Endothelial cell of umbilical vein (primary cell): Measurements from ENCODE around the gene TMEM185A. TPM values are rescaled to one million over a fixed set of nuclear protein-coding genes. Genes with fewer than 3 reads are reported as not detected.

Experiments used
- BruUV-seq: library from RNA; stranded (reverse); fragments of 400-500 nt; replicated peaks from 2 replicates; lab custom pipeline; 2021; lab: Mats Ljungman, UMichigan
- CTCF ChIA-PET: fragments of 300-600, 350-600 bp; sonication (Branson Sonifier 250); formaldehyde crosslinking; loops from one replicate; lab custom pipeline; 2021; ENCODE audit warnings: antibody characterized with exemption, inconsistent platforms; lab: Charles Lee
- POLR2A ChIA-PET: fragments of 300-600, 350-600 bp; sonication (Branson Sonifier 250); formaldehyde crosslinking; loops from one replicate; lab custom pipeline; 2021; ENCODE audit warnings: antibody characterized with exemption, inconsistent platforms; lab: Charles Lee
- DNase-seq: peaks from one replicate; pipeline ENCODE4 v3.0.0-alpha.2; 2011; ENCODE audit warnings: low read depth, low spot score
- FAIRE-seq: peaks from 2 replicates; lab custom pipeline; 2011; peaks lifted over from hg19 to GRCh38; lab: Jason Lieb, UNC
- H2AFZ ChIP-seq: 2 replicates; pipeline ENCODE4 v1.6.0; 2012; ENCODE audit warnings: low read depth, low read length, control low read depth, inconsistent platforms
- H3K27ac ChIP-seq: 2 replicates; pipeline ENCODE4 v1.5.1; 2011; ENCODE audit warnings: low read depth, mild to moderate bottlenecking, control low read depth, low read length, moderate library complexity; ENCODE audit not compliant: insufficient read depth
- H3K27me3 ChIP-seq, 2 experiments: 2 replicates each; pipeline versions ENCODE4 v1.6.0 to v1.6.1; 2011; ENCODE audit warnings: low read length in 2 of 2, mixed read lengths in 1 of 2; ENCODE audit not compliant: control insufficient read depth in 2 of 2, insufficient read depth in 2 of 2
- H3K36me3 ChIP-seq, 2 experiments: 2 replicates in 1 of 2; 3 replicates in 1 of 2; pipeline ENCODE4 v1.5.1; 2011; ENCODE audit warnings: low read length in 2 of 2, mild to moderate bottlenecking in 1 of 2, moderate library complexity in 1 of 2; ENCODE audit not compliant: control insufficient read depth in 2 of 2, insufficient read depth in 2 of 2; ENCODE audit errors: extremely low read depth in 1 of 2
- H3K4me1 ChIP-seq: 3 replicates; pipeline ENCODE4 v1.5.1; 2011; ENCODE audit warnings: mild to moderate bottlenecking, low read length; ENCODE audit not compliant: control insufficient read depth, insufficient read depth; ENCODE audit errors: extremely low read depth
- H3K4me2 ChIP-seq: 2 replicates; pipeline ENCODE4 v1.6.1; 2011; ENCODE audit warnings: low read length, control low read depth, mixed read lengths; ENCODE audit not compliant: insufficient read depth
- H3K4me3 ChIP-seq, 3 experiments: fragments of 200-600 bp in 1 of 3; sonication (generic), shearing (Covaris generic) in 1 of 3; replicated peaks in 1 of 3; 2 replicates each; pipeline ENCODE4 v1.5.1; 2011 to 2016; ENCODE audit warnings: control low read depth in 3 of 3, low read length in 3 of 3, mild to moderate bottlenecking in 2 of 3, inconsistent platforms in 1 of 3, low read depth in 1 of 3, moderate library complexity in 1 of 3; ENCODE audit not compliant: insufficient read depth in 1 of 3
- H3K79me2 ChIP-seq: 2 replicates; pipeline ENCODE4 v1.6.0; 2012; ENCODE audit warnings: low read length, inconsistent platforms; ENCODE audit not compliant: control insufficient read depth, insufficient read depth
- H3K9ac ChIP-seq: replicated peaks from 2 replicates; pipeline ENCODE3; 2011; ENCODE audit warnings: low read length, control low read depth; ENCODE audit not compliant: insufficient read depth; ENCODE audit errors: extremely low read depth
- H3K9me1 ChIP-seq: replicated peaks from 3 replicates; pipeline ENCODE4 v1.6.0; 2011; ENCODE audit warnings: mild to moderate bottlenecking, low read length; ENCODE audit not compliant: control insufficient read depth, insufficient read depth; ENCODE audit errors: extremely low read depth
- H3K9me3 ChIP-seq: replicated peaks from 2 replicates; pipeline ENCODE4 v1.5.1; 2012; ENCODE audit warnings: low read length, inconsistent platforms; ENCODE audit not compliant: control insufficient read depth, insufficient read depth
- H4K20me1 ChIP-seq: replicated peaks from 2 replicates; pipeline ENCODE3; 2011; ENCODE audit warnings: mild to moderate bottlenecking, low read length; ENCODE audit not compliant: control insufficient read depth, insufficient read depth; ENCODE audit errors: extremely low read depth
- CTCF ChIP-seq, 2 donors: IDR thresholded peaks; 1 replicate in 1 of 2; 2 replicates in 1 of 2; pipeline ENCODE4 v1.5.1; 2011; ENCODE audit warnings: low read length in 2 of 2, mild to moderate bottlenecking in 2 of 2, moderate library complexity in 2 of 2, control low read depth in 1 of 2, inconsistent platforms in 1 of 2, low read depth in 1 of 2; ENCODE audit not compliant: insufficient read depth in 1 of 2; ENCODE audit errors: extremely low read depth in 1 of 2
- EZH2 ChIP-seq: IDR thresholded peaks from 2 replicates; pipeline ENCODE4 v1.6.1; 2012; ENCODE audit warnings: borderline replicate concordance, low read depth, mild to moderate bottlenecking, moderate library complexity, low read length, inconsistent platforms; ENCODE audit not compliant: severe bottlenecking
- FOS ChIP-seq: IDR thresholded peaks from 2 replicates; pipeline ENCODE4 v1.6.1; 2011; ENCODE audit warnings: mild to moderate bottlenecking, low read length, moderate library complexity, borderline replicate concordance; ENCODE audit not compliant: insufficient read depth
- GATA2 ChIP-seq: IDR thresholded peaks from 2 replicates; pipeline ENCODE4 v1.7.0; 2011; ENCODE audit warnings: low read depth, mild to moderate bottlenecking, moderate library complexity, mixed read lengths, low read length; ENCODE audit not compliant: insufficient read length, insufficient read depth
- JUN ChIP-seq: IDR thresholded peaks from 2 replicates; pipeline ENCODE4 v1.6.1; 2011; ENCODE audit warnings: borderline replicate concordance, low read depth; ENCODE audit not compliant: insufficient read length, insufficient read depth
- MYC ChIP-seq: IDR thresholded peaks from one replicate; pipeline ENCODE4 v1.6.1; 2011; ENCODE audit warnings: mild to moderate bottlenecking, low read depth, low read length
- POLR2A ChIP-seq: IDR thresholded peaks from 2 replicates; pipeline ENCODE4 v1.6.1; 2012; ENCODE audit warnings: low read depth, mild to moderate bottlenecking, control low read depth, low read length
- POLR2AphosphoS5 ChIP-seq: IDR thresholded peaks from 2 replicates; pipeline ENCODE4 v1.6.1; 2012; ENCODE audit warnings: low read depth, mild to moderate bottlenecking, control low read depth, low read length, moderate library complexity; ENCODE audit not compliant: insufficient read depth
- dilution Hi-C: fragments of 300-500 bp; cut with MboI; formaldehyde crosslinking; loops from one replicate; pipeline ENCODE4 v1.15.0; 2019; ENCODE audit warnings: low sequenced_read_pairs; ENCODE audit not compliant: extremely low pct_ligation_motif_present
- intact Hi-C: fragments of 100-400 bp; cut with micrococcal nuclease; formaldehyde crosslinking; loops from one replicate; pipeline ENCODE4 v1.10.0; 2022
- polyA plus RNA-seq, 4 experiments: library from polyadenylated mRNA; depleted of rRNA in 3 of 4; stranded (reverse) in 3 of 4; unstranded in 1 of 4; fragments of >200 nt; gene quantifications; 2 replicates each; pipeline versions ENCODE4 v1.2.1 to v1.2.3, GENCODE V29; 2011 to 2012; ENCODE audit warnings: missing spikeins in 1 of 4
- total RNA-seq: library from RNA; stranded (reverse); gene quantifications from 2 replicates; pipeline ENCODE4 v1.2.3, GENCODE V29; 2021
- TF ChIP-seq, protein P1 (sequence below): IDR thresholded peaks from 2 replicates; pipeline ENCODE4 v1.6.1; 2011; ENCODE audit not compliant: insufficient read depth, insufficient read length

TMEM185A gene
- total and polyA plus RNA-seq, 2 donors (not counting 3 experiments of a cell fraction or from before 2014, with no cell fraction given): 16.9 to 29.7 TPM

DNA sequence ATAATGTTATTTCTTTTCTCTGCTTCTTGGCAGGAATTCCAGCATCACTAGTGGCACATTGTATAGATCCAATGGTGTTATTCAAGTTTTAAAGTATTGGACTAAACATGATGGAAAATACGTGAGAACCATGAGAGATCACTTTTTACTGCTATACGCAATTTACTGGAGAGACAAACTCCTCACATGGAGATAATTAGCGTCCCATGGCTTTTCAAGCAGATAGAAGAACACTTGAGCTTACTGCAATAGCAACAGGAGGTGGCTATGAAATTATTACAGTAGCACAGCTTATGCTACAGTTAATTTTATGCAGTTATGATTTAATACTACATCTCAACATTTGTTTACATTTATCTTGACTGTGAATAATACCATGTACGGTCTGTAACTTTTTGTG, 11.9 kb upstream of the TMEM185A start:
- no peaks in the 10 kb centered on the region for H4K20me1 ChIP-seq
- H3K9me3 ChIP-seq: no peaks in the 10 kb centered on the region
- H3K9ac ChIP-seq: no peak overlapping the region
- POLR2A ChIA-PET: no interaction called here
- no peak overlapping the region for H3K4me3 ChIP-seq
- TF ChIP-seq, protein P1, sequence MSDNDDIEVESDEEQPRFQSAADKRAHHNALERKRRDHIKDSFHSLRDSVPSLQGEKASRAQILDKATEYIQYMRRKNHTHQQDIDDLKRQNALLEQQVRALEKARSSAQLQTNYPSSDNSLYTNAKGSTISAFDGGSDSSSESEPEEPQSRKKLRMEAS: no peak
- no peak for TF ChIP-seq EZH2
- TF ChIP-seq POLR2A: no peak
- no peak for TF ChIP-seq POLR2AphosphoS5
- no peak for TF ChIP-seq FOS
- TF ChIP-seq CTCF (IDR thresholded peaks at IDR 0.05; ENCODE audit: extremely low read depth in 1 of 2, insufficient read depth in 1 of 2, low read depth in 1 of 2, low read length in 2 of 2): no peak
- CTCF ChIA-PET: no interaction called here
- dilution Hi-C loops (no loop called here), intact Hi-C loops (no loop called here)
- H2AFZ ChIP-seq: no peak overlapping the region
- no peak for DNase-seq
- no peaks in the 10 kb centered on the region for H3K27me3 ChIP-seq
- H3K79me2 ChIP-seq: no peaks in the 10 kb centered on the region
- H3K27ac ChIP-seq: no peak overlapping the region
- no peaks in the 10 kb centered on the region for H3K9me1 ChIP-seq
- no TSS peak for BruUV-seq
- H3K36me3 ChIP-seq: no peaks in the 10 kb centered on the region
- H3K4me1 ChIP-seq: no peaks in the 10 kb centered on the region
- H3K4me2 ChIP-seq: no peak overlapping the region
- no peak for FAIRE-seq

- FAIRE-seq (no peak), DNase-seq (no peak)
- Histone ChIP-seq H3K4me2 (no peak overlapping the region), H3K9me1 (no peaks in the 10 kb centered on the region), H3K4me3 (no peak overlapping the region), H3K4me1 (no peaks in the 10 kb centered on the region), H3K9me3 (no peaks in the 10 kb centered on the region), H3K9ac (no peak overlapping the region), H3K27ac (no peak overlapping the region), H3K36me3 (no peaks in the 10 kb centered on the region), H2AFZ (no peak overlapping the region), H3K79me2 (no peaks in the 10 kb centered on the region), H4K20me1 (no peaks in the 10 kb centered on the region), H3K27me3 (no peaks in the 10 kb centered on the region)
- intact Hi-C loops: no loop called here
- no peak for TF ChIP-seq EZH2
- no peak for TF ChIP-seq MYC
- no peak for TF ChIP-seq CTCF (IDR thresholded peaks at IDR 0.05; ENCODE audit: extremely low read depth in 1 of 2, insufficient read depth in 1 of 2, low read depth in 1 of 2, low read length in 2 of 2)
- no peak for TF ChIP-seq FOS
- TF ChIP-seq POLR2A: no peak
- no peak for TF ChIP-seq JUN
- TF ChIP-seq, protein P1: no peak
- no peak for TF ChIP-seq GATA2
- TF ChIP-seq POLR2AphosphoS5: no peak
- BruUV-seq: no TSS peak
- ChIA-PET POLR2A (no interaction called here), CTCF (no interaction called here)
- dilution Hi-C loops: no loop called here
Measured at GRCh38 chrX:149641835-149642234, 10.2 kb upstream of the TMEM185A start.
